Thyroid gland (tissue), 4 donors: ENCODE data around the gene ROPN1.

Source experiments
- POLR2A ChIP-seq, 2 donors: fragments of 450-650 bp; IDR thresholded peaks; one replicate each; pipeline ENCODE4 v1.6.1; 2017; ENCODE audit warnings: antibody characterized with exemption in 2 of 2, mild to moderate bottlenecking in 2 of 2, moderate library complexity in 1 of 2
- TF ChIP-seq, protein P1 (sequence below), 6 experiments: fragments of 200-600 bp in 3 of 6; fragments of 450-650 bp in 3 of 6; sonication (generic) in 3 of 6; IDR thresholded peaks; one replicate each; pipeline ENCODE4 v1.5.1; 2016 to 2019; ENCODE audit warnings: antibody characterized with exemption in 6 of 6, mild to moderate bottlenecking in 2 of 6, inconsistent platforms in 1 of 6, moderate library complexity in 1 of 6

DNA sequence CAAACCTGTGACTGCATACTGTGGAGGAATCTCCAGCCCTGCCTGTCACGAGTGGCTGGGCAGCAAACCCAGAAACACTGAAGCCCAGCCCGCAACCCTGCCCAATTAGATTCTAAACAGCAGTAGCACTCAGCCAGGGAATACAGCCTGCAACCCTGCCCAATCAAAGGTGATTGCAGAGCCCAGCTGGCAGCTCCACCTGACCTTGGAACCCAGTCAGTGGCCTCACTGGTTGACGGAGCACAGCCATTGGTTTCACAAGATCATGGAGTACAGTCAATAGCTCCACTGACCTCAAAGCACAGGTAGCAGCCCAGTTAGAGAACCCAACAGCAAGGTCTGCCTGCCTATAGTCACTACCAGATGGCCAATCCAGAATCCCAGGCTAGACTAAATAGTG lies 72.6 kb downstream of the ROPN1 start:
- TF ChIP-seq, protein P1, sequence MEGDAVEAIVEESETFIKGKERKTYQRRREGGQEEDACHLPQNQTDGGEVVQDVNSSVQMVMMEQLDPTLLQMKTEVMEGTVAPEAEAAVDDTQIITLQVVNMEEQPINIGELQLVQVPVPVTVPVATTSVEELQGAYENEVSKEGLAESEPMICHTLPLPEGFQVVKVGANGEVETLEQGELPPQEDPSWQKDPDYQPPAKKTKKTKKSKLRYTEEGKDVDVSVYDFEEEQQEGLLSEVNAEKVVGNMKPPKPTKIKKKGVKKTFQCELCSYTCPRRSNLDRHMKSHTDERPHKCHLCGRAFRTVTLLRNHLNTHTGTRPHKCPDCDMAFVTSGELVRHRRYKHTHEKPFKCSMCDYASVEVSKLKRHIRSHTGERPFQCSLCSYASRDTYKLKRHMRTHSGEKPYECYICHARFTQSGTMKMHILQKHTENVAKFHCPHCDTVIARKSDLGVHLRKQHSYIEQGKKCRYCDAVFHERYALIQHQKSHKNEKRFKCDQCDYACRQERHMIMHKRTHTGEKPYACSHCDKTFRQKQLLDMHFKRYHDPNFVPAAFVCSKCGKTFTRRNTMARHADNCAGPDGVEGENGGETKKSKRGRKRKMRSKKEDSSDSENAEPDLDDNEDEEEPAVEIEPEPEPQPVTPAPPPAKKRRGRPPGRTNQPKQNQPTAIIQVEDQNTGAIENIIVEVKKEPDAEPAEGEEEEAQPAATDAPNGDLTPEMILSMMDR (IDR thresholded peaks at IDR 0.05), result no peak
- TF ChIP-seq POLR2A (IDR thresholded peaks at IDR 0.05), result no peak
